ENCODE data around the gene UBE2L3.
"Not testable (repeated sequence)": the region's sequence is repeated elsewhere in the genome, so short reads cannot be mapped to it uniquely, and the experiment has no call there.

UBE2L3 gene

DNA sequence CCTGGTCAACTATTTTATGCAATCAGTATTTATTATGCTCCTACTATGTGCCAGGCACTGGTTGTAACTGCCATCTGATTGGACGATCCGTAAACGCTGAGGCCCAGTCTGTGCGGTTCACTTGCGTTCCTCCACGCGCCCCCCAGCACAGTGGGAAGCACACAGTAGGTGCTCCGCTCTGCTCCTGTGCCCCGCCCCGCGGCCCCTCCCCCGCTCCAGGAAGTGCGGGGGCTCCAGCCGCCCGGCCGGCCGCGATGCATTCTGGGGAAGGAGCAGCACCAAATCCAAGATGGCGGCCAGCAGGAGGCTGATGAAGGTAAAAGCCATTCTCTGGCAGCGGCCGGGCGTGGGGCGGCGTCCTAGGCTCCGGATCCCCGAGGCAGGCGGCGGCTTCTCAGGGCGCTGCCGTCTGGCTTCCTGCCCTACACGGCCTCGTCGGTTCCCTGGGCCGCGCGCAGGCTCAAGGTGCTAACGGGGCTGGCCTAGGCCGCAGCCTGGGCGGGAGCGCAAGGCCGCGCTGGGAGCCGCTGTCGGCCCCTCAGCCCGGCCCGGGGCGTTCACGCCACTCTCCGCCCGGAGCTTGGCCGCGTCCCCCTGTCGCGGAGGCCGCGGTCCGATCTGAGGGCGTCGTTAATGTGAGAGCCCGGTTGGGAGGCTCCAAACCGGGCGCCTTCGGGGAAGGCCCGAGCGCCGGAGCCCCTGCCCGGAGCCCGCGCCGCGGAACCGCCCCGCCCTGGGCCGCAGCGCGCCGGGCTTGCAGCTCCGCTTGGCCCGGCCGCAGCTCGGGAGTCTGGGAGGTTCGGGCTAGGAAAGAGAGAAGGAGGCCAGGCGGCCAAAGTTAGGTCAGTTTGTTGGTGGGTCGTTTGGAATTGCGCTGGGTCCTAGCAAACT, at the start of gene UBE2L3:
Gene UBE2L3, plus strand, starts transcription at position 259 of the 891 bp plus-strand sequence. Its CDS starts 31 bp downstream, at position 290.
- peak; percentile 84 for DNase-seq

DNA sequence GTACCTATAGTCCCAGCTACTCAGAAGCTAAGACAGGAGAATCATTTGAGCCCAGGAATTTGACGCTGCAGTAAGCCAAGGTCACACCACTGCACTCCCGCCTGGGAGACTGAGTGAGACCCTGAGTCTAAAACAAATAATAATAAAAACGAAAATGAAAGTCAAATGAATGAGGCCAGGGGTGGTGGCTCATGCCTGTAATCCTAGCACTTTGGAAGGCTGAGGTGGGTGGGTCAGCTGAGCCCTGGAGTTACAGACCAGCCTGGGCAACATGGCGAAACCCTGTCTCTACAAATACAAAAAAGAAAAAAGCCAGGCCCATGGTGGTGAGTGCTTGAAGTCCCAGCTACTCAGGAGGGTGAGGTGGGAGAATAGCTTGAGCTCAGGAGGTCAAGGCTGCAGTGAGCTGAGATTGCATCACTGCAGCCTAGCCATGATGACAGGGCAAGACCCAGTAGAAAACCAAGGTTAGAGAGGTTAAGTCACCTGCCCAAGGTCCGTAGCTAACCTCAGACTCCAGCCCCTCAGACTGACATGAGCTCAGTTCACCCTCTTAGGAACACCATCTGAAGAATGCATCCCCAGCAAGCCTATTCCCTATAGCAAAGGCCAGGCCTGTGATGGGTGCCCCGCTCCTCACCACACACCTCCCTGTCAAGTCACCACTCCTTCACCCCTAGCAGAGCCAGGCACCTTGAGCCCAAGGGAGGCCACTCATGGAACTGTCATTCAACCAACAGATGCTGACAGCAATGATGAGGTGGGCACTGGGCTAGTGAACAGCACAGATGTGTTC, 40.6 kb upstream of the UBE2L3 start:
- not testable (repeated sequence) for DNase-seq

DNA sequence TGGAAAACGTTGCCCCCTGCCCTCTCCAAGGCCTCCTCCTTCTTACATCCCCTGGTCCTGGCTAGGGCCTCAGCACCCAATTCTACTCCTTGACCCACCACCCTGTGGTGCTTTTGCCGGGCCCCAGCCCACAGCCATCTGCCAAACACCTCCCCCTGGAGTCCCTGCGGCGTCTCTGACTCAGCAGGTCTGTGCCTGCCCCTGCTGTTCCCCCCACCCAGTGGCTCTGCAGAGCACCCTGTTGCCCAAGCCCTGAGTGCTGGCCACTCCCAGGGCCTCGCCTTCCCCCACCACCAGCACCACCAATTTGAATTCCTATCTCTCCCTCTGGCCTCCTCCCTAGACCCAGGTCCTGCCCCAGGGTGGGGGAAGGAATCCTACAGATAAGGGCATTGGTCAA, 36.0 kb upstream of the UBE2L3 start:
- not testable (repeated sequence) for DNase-seq

DNA sequence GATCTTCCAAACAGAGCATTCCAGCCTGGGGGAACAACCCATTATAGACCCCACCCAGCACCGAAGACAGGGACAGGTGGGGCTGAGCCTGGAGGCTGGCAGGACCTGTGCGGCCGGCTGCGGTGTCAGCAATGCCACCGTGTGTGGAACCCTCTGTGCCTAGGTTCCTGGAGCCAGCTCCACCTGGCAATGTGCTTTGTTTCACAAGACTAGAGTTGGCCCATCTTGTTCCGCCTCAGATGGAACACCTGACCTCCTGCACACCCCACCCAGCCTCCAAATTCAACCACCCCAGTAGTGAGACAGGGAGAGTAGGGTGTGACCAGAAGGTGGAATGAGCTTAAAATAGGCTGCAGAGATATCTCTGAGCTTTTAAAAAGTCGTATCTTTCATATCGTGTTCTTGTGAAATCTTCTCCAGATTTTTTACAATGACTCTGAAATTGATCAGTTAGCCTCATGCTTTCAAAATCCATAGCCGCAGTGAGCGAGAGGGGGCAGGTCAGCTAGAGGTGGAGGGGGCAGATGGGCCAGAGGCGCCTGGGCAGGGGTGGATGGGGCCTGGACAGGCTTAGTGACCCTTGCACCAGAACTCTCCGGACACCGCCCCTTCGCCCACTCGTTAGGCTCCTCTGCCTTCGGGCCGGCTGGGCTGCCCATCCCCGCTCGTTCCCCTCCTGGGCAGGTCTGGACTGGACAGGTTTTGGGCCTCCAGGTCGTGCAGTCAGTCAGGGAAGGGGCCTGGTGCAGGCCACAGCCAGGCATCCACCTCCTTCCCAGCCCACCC, 34.5 kb upstream of the UBE2L3 start:
- not testable (repeated sequence) for DNase-seq

DNA sequence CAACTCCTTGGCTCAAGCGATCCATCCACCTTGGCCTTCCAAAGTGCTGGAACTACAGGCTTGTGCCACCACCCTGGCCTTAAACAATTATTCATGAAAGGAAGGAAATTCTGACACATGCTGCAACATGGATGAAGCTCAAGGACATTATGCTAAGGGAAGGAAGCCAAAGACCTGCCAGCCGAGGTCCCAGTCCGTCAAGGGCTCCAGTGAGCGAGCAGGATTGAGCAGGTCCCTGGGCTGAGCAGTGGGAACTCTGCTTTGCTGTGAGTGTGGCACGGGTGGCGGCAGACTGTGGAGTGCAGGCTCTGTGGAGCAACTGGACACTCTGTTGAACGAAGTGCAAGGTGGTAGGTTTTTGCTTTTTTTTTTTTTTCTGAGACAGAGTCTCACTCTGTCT, 27.7 kb upstream of the UBE2L3 start:
- DNase-seq, result not testable (repeated sequence)

DNA sequence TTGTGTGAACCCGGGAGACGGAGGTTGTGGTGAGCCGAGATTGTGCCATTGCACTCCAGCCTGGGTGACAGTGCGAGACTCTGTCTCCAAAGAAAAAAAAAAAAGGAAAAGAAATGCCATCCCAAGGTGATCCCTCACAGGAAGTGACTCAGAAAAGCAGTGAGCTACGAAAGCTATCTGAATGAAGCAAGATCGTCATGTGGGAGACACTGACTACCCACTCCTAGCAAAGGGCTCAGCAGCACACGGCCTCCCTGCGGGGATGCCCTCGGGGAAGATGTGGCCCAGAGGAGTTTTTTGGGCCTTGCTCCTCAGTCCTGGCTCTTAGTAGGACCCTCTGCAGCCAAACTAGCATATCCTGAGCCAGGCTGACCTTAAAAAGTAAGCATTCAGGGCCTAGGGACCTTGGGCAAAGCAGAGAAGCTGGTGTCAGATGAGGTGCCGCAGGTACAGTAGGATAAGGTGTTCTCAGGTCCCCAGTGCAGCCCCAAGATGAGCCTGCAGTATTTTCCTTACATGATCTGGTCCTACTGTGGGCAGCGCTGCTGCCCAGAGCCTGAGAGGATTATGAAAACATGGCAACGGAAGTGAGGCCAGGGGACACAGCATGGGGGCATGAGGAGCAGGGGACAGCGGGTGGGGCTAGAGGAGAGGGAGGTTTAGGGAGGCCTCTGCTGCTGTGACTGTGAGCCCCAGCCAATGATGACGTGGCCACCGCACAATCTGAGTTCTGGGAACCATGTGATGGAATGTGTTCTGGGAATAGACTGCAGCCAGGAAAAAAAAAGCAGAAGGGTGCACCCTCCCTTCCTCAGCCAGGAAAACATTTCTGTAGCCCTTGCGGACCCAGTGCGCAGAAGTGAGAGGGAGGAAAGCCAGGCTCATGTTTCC, 22.8 kb upstream of the UBE2L3 start:
- not testable (repeated sequence) for DNase-seq

DNA sequence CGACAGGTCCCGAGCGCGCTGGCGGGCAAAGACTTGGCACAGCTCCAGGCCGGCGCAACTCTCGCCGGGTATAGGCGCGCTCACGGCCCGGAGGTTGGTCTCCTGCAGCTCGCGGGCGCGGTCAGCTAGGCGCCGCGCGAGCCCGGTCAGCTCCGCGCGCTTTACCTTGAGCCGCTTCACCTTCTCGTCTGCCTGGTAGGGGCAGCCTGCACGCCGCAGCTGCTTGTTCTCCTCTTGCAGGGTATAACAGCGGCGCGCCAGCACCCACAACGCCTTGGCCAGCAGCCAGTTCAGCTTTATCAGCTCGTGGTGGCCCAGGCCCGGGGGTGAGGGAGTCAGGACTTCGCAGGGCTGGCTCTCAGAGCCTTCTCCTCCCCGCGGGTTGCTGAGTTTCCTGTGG, 18.0 kb upstream of the UBE2L3 start:
- DNase-seq, result not testable (repeated sequence)

DNA sequence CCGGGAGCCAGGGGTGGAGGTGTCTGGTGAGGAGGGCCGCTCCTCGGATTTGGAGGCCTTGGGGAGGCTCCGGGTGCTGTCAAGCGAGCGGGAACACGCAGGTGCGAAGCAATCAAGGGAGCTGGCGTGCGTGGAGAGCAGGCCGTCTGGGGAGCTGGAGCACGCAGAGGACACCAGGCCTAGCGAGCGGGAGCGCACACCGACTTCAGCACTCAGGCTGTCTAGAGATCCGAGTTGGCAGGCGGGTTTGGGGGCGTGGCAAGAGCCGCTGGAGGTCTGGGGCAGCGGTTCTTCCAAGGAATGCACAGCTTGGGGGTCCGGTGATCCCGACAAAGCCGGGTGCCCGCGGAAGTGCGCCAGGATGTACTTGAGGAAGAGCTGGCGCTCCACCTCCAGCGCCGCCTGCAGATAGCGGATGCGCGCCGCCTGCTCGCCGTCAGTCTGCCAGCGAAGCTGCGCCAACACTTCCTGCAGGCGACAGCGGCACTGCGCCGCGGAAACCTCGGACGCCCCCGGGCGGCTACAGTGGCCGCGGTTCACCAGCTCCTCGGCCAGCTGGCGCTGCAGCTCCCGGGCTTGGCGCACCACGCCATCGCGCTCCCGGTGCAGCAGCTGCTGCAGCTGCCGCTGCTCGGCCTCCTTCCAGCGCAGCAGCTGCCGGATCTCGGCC, 17.4 kb upstream of the UBE2L3 start:
- not testable (repeated sequence) for DNase-seq

DNA sequence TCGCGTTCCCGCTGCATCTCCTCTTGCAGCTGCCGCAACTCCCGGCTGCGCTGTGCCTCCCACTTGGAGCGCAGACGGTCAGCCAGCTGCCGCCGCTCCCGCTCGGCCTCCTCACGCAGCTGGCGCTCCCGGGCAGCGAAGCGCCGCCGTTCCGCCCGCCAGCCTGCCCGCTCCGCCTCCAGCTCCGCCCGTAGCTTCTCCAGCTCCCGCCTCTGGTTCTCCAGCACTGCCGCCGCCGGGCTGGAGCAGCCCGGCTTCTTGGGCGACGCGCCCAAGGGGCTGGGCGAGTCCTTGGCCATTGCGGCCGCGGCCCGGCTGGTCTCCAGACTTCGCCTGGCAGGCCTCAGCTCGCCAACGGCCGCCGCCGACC, 16.9 kb upstream of the UBE2L3 start:
- DNase-seq, result not testable (repeated sequence)

DNA sequence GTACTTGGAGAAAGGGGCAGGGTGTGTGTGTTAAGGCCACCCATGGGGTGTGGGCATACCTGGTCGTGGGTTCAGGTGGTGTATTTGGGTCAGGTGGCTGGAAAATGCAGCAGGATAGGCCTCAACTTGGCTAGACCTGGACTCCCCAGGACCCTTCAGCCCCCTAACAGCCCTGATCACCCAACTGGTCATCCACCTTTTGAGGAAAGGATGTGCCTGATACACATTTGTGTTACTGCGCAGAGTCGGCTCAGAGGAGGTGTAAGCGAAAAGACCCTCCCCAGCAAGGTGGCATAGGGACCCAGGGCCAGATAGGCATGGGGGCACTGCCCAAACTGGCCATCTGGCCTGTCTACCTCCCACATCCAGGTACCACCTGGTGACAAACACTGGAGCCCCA, 16.2 kb upstream of the UBE2L3 start, which contains the start of gene RIMBP3C:
Gene RIMBP3C, minus strand, starts transcription at position 101 of the 400 bp plus-strand sequence. CDS start 485 bp downstream, outside the sequence.
- DNase-seq, result not testable (repeated sequence)

DNA sequence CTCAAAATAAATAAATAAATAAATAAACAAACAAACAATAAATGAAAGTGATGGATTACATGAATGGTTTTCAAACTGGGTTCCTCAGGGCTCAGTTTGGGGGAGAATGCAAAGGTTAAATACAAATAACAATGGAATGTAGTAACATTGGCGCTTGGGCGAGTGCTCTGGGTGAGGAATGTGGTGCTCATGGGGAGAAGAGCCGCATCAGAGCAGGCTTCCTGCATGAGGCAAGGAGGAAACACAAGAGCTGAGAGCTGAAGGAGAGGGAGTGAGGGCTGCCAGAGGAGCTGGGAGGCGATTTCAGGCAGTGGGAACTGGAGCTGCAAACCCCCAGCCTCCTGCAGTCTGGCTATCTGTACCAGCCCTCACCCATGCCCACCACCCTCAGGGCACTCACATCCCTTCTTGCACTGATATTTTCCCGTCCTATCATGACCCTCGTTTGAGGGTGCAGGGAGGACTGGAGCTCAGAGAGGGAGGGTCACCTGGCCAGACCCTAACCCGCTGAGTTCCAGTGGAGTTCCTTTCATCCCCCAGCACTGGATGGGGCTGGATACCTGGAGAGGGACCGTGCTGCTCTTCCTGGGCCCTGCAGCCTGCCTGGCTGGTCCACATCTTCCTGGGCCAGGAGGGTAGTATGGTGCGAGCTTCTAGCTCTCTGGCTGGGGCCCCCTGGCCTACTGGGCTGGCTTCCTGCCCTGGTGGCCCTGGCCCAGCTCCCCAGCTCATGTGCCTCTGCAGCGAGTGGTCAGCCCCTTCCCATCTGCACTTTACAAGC, 8.0 kb upstream of the UBE2L3 start:
- not testable (repeated sequence) for DNase-seq

DNA sequence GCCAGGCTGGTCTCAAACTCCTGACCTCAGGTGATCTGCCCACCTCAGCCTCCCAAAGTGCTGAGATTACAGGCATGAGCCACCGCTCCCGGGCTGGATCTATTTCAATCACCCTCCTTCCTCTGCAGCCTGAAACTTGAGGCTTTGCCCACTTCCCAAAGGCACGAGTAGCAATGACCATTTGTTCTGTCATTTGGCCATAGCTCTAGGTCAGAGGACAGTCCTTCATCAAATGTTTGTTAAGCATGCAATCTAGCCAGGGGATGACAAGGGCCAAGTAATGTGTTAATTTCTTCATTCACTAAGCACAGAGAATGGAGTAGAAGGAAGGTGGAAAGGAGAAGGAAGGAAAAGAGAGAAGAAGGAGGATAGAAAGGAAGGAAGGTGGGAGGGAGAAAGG, 6.9 kb upstream of the UBE2L3 start:
- DNase-seq, result not testable (repeated sequence)

DNA sequence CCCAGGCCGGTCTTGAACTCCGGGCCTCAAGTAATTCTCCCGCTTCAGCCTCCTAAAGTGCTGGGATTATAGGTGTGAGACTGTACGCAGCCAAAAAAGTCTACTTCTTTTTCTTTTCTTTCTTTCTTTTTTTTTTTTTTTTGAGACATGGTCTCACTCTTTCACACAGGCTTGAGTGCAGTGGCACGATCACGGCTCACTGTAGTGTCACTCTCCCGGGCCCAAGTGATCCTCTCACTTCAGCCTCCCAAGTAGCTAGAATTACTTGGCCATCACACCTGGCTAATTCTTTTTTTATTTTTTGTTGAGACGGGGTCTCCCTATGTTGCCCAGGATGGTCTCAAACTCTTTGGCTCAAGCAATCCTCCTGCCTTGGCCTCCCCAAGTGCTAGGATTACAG, 3.6 kb upstream of the UBE2L3 start:
- no peak for DNase-seq

DNA sequence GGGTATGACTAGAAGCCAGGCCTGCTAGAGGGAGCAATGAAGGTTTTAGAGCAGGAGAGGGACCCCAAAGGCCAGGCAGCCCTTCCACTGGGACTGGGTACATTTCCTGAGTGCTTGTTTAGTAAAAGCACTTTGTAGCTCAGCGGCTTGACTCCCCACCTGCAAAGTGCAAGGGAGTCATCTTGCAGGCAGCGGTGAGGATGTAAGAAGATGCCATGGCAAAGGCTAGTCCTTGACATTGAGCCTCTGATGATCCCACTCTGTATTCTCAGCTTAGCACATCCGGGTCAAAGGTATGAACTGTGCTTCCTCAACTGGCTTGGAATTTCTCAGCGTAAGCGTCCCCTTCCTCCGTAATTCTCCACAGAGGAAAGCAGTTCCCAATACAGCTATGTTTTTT, 3.1 kb upstream of the UBE2L3 start:
- no peak for DNase-seq

DNA sequence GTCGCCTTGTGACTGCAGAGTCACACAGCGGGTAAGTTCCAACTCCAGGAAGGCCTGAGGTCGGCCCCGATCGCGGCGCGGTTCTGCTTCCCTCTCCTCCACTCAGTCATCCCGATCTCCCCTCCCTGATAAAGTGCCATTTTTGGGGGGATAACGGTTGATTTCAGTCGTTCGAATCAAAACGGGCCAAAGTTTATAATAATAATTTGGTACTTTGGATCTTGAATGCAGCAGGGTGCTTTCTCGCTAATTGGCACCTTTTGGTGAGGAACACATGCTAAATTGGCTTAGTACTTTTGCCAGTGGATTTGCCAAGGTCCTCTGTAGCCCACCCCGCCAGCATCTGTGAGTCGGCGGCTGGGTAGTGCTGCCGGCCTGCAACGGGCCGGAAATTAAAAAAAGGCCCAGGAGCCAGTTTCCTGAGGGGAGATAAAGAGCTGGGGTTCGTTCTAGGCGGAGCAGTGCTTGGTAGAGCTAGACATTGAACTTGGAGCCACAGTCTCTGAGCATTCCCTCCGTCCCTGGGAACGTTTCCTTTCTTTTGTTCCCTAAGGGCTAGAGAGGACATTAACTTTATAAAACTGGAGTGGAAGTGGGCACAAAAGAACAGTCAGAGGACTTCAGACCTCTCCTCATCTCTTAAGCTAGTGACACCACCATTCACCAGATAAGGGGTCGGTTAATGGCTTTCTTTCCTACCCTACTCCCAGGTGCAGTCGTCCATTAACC, 997 bp downstream of the UBE2L3 start:
- DNase-seq, result peak; percentile 23

DNA sequence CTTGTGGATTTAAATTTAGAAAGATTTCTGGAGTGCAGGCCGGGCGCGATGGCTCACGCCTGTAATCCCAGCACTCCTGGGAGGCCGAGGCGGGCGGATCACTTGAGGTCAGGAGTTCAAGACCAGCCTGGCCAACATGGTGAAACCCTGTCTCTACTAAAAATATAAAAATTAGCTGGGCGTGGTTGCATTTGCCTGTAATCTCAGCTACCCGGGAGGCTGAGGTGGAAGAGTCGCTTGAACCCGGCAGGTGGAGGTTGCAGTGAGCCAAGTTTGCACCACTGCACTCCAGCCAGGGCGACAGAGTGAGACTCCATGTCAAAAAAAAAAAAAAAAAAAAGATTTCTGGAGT, 1.5 kb downstream of the UBE2L3 start:
- DNase-seq, result not testable (repeated sequence)

DNA sequence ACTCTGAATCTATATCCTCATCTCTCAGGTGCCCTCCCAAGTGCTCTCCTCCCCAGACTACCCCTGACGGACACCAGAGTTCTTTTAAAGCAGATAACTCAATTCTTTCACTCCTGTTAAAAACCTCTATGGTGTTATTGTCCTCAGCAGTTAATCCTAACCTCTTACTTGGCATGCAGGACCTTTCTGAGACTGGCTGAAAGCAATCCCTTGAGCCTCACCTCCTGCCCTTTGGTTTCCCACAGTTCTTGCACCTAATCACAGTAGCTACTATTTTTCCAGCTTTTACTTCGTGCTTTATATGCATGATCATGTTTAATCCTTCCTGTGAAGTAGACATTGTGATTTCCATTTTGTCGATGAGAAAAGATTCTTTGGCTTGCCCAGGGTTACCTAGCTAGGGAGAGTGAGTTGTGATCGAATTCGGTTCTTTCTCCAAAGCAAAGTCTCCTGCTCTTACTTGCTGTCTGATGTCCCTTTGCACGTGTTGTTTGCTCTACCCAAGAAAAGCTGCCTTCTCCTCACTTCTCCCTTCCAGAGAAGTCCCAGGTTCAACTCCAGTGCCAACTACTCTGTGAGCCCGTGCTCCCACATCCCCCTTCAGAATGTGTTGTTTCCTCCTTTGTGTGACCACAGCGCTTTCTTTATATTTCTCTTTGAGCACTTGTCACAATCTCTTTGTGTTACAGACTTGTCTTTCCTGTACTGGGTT, 2.1 kb downstream of the UBE2L3 start:
- DNase-seq, result no peak

DNA sequence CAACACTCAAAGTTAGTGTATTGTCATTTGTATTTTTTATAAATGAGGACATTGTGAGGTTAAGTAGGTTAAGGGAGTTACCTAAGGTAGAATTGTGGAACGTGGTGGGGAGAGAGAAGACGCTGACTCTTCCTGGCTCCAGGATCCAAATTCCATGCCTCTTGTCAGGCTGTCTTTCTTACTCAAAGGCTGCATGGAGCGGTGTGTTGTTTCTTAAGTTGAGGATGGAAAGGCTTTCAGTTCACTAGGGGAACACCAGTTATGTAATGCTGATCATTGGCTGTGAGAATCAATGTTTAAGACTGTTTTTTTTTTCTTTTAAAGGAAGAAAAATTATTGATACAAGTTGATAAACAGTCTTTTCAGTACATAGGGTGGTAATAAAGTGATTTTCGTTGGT, 2.9 kb downstream of the UBE2L3 start:
- DNase-seq, result no peak

DNA sequence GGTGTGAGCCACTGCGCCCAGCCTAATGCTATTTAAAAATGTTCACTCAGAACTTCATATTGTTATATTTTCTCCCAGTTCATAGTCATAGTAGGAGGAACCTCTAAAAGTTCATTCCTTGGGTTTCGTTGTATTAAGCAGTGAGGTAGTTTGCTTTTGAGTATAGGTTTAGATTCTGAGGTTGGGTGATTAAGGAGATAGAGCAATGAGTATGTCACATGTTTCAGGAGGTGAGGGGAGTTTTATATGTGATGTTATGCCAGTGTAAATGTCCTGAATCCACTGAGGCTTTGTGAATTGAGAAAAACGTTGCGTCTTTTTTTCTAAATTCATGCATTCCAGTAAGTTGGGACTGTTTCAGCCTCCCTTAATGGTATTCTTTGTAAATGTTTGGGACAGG, 4.2 kb downstream of the UBE2L3 start:
- DNase-seq, result no peak
